NOMO-1 treated with dmso at 0.1 percent for 144 hours (cell line): ENCODE measurements around the gene RAB11FIP4.
"Not testable (repeated sequence)": the region's sequence is repeated elsewhere in the genome, so short reads cannot be mapped to it uniquely, and the experiment has no call there.

Experiments
- DNase-seq: peaks from one replicate; lab custom pipeline; 2025; ENCODE audit not compliant: unreplicated experiment; lab: John Stamatoyannopoulos, UW

Gene RAB11FIP4

DNA sequence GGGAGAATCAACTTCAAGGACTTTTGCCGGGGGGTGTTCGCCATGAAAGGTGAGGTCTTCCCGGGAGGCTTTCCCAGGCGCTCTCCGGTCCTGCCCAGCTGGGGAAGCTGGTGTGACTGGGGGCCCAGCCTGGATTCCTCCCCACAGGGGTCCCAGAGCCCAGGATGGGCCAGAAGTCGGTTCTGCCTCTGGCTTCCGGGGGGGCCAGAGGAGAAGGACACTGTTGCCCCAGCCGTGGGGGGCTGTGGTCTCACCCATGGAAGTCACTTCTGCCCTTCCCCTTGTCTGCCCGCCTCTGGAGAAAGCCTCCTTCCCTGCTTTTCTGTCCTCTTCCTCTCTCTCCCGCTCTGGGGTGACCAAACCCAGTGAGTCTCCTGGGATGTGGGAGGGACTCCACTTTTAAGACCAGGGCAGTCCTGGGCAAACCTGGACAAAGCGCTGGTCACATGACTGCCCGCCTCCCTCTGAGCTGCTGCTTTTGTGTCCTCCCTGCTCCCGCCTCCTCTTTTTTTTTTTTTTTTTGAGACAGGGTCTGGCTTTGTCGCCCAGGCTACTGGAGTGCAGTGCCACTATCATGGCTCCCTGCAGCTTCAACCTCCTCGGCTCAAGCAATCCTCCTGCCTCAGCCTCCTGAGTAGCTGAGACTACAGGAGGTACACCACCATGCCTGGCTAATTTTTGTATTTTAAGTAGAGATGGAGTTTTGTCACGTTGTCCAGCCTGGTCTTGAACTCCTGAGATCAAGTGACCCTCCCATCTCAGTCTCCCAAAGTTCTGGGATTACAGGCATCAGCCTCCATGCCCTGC is 40.6 kb downstream of the RAB11FIP4 start:
- no peak for DNase-seq

GRCh38 chr17:31433091-31433790 is 41.8 kb downstream of the RAB11FIP4 start:
- no peak for DNase-seq

DNA sequence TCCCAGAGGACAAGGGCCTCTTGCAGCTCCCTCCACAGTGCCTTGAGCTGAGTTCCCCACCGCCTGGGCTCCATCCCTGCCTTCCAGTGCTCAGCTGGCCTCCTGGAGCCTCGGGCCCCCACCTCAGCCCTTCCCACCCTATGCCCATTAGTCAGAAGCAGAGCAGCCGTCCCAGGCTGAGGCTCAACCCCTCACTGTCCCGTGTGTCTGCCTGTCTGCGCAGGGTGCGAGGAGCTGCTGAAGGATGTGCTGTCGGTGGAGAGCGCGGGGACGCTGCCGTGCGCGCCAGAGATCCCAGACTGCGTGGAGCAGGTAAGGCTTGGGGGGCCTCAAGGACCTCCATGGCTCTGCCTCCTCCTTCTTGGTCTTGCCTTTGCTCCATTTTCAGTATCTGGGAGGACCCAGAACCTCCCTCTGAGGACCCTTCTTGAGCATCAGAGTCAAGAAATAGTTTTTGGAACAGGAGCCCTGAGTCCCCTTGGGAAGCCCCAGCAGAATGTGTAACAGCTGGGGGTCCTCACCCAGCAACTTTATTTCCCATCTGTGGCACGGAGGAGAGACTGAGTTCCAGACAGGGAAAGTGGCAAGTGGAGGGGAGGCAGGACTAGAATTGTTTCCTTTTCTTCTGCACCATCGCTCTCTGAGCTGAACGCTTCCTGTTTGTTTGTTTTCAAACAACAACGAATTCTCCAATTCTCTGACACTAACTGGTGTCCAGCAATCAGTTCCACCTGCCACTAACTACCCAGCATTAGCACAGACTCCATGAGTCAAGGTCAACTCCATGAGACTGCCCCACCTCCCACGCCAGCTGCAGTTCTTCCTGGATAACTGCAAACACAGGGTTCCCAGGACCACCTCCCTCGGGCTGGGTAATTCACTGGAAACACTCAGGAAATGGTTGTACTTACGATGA is 42.6 kb downstream of the RAB11FIP4 start:
- no peak for DNase-seq

DNA sequence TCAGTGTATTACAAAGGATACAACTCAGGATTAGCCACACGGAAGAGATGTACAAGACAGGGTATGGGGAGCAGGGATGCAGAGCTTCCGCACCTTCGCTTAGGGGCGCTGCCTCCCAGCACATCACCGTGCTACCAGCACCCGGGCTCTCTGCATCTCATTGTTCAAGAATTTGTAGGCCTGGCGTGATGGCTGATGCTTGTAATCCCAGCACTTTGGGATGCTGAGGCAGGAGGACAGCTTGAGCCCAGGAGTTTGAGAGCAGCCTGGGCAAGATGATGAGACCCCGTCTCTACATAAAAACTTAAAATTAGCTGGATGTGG is 43.2 kb downstream of the RAB11FIP4 start:
- no peak for DNase-seq

GRCh38 chr17:31435581-31435980 is 44.1 kb downstream of the RAB11FIP4 start:
- DNase-seq, result no peak

GRCh38 chr17:31437720-31438400 is 46.4 kb downstream of the RAB11FIP4 start:
- no peak for DNase-seq

DNA sequence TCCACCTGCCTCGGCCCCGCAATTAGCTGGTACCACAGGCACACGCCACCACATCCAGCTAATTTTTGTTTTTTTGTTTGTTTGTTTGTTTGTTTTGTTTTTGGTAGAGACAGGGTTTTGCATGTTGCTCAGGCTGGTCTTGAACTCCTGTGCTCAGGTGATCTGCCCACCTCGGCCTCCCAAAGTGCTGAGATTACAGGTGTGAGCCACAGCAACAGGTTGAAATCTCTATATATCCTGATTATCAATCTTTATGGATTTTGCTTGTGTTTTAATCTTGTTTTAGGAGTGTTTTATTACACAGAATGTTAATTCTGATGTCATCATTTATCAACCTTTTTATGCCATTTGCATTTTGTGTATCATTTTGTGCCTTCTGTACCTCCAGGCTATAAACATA is 48.2 kb downstream of the RAB11FIP4 start:
- no peak for DNase-seq

GRCh38 chr17:31442276-31442675 is 50.8 kb downstream of the RAB11FIP4 start:
- no peak for DNase-seq

DNA sequence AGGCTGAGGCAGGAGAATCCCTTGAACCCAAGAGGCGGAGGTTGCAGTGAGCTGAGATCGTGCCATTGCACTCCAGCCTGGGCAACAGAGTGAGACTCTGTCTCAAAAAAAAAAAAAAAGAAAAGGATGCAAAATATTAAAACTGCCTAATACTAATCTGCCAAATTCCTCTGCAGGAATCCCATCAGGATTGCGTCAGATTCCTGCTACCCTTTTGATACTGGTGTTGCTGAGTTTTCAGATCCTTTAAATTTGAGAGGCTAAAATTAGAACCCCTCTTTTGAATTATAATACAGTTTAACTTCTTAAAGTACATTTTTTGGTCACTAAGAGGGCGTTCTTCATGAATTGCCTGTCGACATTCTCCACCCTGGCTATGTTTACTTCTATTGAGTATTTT is 51.4 kb downstream of the RAB11FIP4 start:
- not testable (repeated sequence) for DNase-seq

DNA sequence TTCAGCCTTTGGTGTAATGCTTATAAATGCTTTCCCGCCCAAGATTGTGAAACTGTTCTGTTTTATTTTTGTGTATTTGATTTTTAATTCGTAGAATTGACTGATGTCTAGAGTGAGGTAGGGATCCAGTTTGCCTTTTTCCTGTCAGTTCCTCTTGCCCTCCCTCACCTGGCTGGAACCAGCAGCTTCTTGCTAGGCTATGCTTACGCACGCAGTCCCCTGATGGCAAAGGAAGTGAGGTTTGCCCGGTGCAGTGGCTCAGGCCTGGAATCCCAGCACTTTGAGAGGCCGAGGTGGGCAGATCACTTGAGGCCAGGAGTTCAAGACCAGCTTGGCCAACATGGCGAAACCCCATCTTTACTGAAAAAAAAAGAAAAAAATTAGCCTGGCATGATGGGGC is 51.9 kb downstream of the RAB11FIP4 start:
- DNase-seq, result no peak

DNA sequence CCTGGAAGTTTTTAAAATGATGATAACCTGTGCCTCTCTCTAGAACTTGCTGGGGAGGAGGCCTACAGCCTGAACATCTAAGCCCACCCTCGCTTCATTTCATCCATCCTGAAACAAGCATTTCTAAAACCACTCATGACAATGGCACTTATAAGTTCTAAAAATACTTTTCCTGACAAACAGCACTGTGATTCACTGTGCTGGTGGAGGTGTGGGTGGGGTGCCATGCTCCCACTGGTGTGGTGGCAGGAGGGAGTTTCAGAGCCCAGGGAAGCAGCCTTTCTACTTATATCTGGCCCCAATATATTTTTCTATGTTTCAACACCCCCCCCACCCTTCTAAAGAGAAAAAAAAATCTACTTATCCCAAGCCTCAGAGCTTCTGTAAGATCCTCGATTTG is 52.6 kb downstream of the RAB11FIP4 start:
- DNase-seq, result no peak

DNA sequence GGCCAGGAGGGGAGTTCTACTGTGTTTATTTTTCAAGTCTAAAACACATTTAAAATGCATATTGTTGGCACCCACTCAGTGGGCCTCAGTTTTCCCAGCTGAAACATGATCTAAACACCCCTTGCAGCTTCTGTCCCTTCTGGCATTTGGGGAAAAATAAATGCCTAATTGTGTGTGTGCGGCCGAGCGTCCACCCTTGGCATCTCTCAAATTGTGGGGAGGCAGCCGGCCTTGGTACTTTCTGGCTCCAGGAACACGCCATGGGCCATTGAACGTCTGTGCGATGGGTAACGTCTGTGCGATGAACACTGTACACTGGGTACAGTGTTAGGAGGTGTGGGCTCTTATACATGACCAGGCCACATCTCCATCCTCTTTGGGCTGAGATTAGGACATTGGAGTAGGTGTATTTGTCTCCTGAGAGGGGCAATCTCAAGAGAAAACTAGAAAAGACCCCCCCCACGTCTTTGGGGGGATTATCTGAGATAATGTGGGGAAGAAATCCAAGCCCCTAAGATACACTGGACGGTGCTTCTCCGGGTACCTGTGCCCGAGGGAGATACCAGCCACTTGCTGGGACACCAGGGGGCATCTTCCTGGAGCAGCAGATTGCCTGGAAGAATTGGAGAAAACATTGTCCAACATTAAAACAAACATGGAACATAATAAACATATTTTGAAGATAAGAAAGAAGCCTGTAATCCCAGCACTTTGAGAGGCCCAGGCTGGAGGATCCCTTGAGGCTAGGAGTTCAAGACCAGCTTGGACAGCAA is 54.9 kb downstream of the RAB11FIP4 start:
- DNase-seq, result no peak

DNA sequence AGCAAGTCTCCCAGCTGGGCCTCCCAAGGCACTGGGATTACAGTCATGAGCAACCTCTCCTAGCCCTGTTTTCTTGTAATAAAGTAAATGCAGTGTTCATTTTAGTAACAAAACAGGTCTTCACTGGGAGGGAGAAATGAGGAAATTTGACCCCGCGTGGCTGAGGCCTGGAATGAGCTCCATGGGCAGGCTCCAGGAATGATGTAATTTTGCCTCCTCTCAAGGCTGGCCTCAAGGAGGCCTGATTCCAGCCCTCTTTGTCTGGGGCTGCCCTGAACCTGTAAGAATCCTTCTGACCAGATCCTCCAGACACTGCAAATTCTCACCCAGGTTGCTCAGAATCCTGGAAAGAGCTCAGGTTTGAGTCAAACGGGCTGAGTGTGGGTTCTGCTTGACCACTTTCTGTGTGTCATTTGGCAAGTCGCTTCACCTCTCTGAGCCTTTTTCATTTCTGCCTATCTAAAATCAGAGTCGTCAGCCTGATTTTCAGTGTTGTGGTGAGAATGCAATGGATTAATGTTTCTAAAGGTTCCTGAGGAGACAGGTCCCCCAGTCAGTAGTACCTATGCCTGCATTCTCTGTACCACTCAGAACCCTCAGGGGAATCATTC is 57.1 kb downstream of the RAB11FIP4 start:
- DNase-seq, result no peak

GRCh38 chr17:31449111-31449510 is 57.6 kb downstream of the RAB11FIP4 start:
- DNase-seq, result no peak

DNA sequence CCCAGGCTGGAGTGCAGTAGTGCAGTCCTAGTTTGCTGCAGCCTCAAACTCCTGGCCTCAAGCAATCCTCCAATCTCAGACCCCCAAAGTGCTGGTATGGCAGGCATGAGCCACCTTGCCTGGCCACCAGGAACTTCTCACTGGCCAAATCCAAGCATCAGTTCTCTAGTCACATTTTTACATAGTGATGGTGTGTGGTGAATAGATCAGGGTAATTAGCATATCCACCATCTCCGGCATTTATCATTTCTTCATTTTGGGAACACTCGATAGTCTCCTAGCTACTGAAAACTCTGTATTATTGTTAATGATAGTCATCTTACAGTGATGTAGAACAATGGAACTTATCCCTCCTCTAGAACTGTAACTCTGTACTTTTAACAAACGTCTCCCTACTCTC is 58.3 kb downstream of the RAB11FIP4 start:
- no peak for DNase-seq

DNA sequence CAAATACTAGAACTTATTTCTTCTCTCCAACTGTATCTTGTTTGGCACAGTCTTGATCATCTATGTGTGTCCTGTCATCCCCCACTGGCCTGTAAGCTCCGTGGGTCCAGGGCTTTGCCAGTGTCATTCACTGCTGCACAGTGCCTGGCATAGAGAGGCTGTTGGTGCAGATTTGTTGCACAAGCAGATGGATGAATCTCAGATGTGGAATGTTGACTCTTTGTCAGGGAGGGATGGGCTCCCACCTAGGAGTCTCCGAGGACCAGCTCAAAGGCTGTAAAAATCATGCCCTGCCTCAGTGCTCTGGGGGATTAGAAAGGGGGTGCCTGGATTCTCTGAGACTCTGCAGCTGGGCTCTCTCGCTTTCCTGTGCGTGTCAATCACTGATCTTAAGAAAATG is 60.6 kb downstream of the RAB11FIP4 start:
- no peak for DNase-seq

DNA sequence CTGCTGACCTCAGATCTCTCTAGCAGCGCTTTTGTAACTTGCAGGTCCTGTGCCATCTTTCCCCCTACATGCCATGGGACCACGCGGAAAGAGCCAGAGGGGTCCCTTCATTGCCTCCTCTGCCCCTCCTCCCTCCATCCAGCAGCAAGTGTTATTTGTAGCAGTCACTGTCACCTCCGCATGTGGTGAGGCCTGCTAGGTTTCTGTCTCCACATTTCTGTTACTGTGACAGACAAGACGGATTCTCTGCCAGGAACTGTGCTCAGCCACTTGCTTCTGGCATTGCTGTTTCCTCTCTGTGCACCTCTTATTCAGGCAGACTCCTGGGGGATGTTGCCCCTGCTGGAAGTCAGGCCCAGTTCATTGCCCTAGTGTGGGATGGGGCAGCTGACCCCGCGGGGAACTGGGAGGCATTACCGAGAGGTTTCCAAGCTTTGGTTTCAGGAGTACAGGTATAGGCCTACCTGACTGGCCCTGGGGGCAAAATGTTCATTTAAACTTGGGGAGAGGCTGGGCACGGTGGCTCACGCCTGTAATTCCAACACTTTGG is 61.2 kb downstream of the RAB11FIP4 start:
- no peak for DNase-seq

DNA sequence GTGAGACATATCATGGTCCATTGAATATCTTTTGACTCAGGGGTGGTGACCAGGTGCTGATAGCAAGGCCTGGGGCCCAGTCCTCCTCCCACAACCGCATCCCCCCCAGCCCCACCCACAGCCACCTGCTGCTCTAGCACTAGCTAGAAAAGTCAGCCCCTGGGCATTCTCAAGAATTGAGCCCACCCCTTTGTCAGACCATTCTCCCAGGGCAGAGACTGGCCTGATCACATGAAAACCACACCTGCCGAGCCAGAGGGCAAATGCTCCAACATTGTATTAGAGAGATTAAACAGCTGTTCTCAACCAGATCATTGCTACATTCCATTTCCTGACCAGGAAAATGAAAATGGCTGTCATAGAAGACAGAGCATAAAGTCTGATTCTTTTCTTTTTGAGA is 62.4 kb downstream of the RAB11FIP4 start:
- no peak for DNase-seq

DNA sequence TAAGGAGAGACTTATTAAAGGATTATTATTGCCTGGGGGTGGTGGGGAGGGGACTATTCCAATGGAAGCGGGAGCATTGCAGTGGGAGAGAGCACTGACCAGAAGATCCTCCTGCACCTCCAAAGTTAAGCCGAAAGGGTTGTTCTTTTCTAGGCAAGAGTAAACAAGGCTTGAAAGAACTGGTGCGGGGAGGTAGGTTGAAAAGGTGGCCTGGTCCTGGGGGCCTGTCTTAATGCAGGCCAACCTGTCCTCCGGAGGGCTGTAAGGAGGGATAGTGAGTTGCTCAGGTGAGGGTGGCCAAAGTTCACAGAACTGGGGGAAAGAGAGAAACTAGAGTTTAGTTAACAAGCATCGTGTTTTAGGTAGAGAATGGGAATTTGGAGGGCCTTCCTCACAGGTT is 65.3 kb downstream of the RAB11FIP4 start:
- no peak for DNase-seq
